ENCODE results near the gene CHD3. TPM values are rescaled to one million over a fixed set of nuclear protein-coding genes. Genes with fewer than 3 reads are reported as not detected.

CHD3 gene
- total RNA-seq = 80.5 and 94.1 TPM in 2 replicates

DNA sequence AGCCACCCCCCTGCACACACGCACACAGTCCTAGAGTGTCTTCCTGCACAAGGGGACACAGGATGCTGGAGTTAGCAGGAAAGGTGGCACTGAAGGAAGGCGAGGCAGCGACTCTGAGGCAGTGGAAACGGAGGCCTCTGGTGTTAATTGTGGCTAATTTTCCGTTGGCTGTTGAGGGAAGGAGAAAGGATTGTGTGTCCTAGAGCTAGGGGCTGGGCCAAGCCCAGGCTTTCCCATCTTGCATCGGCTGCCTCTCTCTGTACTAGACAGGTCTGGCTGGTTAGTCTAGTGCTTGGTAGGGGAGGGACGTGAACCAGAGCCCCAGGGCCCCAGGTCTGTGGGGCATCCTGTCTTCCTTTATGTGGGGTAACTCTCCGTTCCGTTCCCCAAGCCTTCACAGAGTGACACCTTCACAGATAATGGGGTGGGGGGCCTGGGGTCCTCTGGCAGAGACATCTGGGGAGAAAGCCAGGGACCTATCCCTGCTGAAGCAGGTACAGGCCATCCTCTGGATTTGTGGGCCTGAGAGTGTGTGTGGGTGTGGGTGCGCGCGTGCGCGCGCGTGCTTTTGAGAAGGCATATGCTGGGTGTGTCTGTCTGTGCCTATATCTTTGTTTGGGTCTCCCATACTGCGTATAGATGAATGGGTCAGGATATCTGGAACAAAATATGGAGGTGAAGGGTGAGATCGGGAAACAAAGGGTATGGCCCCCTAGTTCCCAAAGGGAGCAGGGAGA lies at the start of gene CHD3:
Gene CHD3, plus strand, starts transcription at position 606 of the 737 bp plus-strand sequence. CDS start 212 bp downstream, outside the sequence.

DNA sequence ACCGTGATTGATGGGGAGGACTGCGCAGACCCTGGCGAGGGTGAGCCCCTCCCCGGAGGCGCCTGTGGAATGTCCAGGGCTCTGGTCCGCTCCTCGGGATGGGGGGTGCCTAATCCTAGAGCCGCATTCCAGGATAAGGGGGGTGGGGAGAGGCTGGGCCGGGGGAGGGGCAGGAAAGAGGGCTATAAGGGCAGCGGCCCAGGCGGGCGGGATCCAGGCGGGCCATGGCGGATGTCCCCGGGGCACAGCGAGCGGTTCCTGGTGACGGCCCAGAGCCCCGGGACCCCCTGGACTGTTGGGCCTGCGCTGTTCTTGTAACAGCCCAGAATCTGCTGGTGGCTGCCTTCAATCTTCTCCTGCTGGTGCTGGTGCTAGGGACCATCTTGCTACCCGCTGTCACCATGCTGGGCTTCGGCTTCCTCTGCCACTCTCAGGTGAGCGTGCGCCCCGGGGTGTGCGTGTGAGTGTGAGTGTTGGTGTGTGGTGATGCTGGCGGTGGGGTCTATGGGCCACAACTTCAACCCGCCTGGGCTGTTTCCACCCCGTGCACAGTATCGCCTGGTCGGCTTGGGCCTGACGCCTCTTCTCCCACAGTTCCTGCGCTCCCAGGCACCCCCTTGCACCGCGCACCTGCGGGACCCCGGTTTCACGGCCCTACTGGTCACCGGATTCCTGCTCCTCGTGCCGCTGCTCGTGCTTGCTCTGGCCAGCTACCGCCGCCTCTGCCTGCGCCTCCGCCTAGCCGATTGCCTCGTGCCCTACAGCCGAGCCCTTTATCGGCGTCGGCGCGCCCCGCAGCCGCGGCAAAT lies 33.5 kb upstream of the CHD3 start, which contains the start of gene TMEM88:
Gene TMEM88, plus strand, starts transcription at position 216 of the 809 bp plus-strand sequence. Its CDS starts 9 bp downstream, at position 225.

DNA sequence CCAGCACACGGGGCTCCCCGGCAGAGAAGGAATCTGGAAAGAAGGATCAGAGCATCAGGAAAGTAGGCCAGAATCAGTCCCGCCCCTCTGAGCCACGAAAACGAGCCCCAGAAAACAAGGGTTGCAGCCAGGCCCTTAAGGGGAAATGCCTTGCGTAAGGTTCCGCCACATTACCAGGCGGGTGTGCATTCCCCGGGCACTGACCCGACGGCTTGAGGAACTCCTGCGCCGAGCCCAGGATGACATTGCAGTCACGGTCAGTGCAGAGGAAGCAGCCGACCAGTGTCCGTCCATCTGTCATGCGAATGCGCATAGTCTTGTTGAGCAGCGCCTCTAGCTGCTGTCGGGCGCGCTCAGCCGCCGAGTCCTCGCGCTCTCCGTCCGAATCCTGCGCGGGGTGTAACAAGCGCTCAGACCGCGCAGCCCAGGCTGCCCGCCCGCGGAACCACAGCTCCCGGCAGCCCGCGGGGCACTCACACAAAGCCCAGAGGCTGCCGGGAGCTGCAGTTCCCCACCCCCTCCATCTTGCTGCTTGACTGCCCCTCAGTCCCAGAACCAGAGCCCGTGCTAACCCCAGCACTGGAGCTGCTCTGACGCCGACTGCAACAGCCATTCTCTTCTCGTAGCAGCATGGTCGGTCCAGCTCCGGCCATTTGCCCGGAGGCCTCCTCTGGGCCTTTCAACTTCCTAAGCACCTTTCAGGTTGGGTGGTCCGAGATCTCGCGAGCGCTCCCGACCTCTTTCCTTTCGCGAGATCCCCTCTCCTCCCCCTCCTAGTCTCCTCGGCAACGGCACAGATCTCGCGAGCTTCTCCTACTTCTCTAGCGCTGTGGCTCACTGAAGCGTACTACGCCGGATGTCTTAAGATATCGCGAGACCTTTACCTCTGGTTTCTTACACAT lies 31.5 kb upstream of the CHD3 start, which contains the start of gene NAA38:
Gene NAA38, minus strand, starts transcription at position 749 of the 902 bp plus-strand sequence. Its CDS starts 96 bp downstream, at position 653.

DNA sequence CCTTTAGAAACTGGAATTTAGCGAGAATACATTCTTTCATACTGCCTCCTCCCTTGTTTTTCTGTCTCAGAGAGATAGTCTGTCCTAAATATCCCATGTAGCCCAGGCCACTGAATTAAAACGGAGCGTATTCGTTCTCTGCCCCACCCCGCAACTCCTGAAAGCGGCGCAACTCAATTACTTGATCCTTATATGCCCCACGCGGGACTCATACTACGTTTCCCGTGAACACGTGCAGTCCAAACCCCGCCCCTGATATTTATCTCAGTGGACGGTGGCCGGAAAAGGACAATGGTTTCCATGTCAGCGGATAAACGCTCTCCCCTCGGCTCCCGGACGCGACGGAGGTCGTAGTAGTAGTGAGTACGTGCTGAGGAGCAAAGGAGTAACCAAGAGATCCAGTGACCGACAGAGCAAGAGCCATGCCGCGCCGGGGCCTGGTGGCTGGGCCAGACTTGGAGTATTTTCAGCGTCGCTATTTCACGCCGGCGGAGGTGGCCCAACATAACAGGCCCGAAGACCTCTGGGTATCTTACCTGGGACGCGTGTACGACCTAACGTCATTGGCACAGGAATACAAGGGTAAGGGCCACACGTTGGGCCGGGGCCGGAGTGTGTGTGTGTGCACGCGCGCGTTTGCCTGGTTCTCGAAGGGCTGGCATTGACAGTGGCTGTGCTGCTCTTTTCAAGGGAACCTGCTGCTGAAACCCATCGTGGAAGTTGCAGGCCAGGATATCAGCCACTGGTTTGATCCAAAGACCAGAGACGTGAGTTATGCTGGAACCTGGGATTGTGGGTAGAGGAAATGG lies 30.7 kb upstream of the CHD3 start, which contains the start of gene CYB5D1:
Gene CYB5D1, plus strand, starts transcription at position 291 of the 809 bp plus-strand sequence. Its CDS starts 132 bp downstream, at position 423.

DNA sequence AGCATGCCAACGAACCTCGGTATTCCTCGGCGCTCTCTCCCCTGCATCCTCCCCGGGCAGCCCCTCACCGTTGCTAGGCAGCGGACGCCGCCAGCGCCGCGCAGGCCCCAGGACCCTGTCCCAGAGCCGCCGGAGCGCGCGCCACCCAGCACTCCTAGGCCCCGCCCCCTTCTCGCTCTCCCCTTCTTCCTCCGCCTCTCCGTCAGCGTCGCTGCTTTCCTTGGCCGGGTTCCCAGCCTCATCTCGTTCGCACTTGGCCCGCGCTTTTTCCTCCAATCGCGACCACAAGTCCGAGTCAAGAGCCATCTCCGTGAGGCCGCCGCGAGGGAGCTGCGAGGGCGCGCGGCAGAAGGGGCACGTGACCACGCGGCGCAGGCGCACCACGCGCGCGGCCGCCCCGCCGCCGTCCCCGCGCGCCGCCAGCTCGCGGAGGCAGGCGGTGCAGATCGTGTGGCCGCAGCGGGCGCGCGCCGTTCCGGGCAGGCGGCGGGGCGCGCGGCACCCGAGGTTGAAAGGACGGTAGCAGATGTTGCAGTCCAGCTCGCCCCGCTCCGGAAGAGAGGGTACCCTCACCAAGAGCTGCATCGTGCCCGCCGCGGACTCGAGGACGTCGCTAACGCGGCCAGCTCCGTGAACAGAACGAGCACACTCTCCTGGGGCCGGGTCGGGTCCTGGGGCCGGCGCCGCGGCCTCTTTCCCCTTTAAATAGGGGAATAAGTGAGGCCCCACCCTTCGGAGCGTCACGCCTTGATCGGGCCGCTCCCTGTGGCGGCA lies 27.2 kb downstream of the CHD3 start, which contains the start of gene RNF227:
Gene RNF227, minus strand, starts transcription at position 679 of the 774 bp plus-strand sequence. Its CDS starts 94 bp downstream, at position 585.

DNA sequence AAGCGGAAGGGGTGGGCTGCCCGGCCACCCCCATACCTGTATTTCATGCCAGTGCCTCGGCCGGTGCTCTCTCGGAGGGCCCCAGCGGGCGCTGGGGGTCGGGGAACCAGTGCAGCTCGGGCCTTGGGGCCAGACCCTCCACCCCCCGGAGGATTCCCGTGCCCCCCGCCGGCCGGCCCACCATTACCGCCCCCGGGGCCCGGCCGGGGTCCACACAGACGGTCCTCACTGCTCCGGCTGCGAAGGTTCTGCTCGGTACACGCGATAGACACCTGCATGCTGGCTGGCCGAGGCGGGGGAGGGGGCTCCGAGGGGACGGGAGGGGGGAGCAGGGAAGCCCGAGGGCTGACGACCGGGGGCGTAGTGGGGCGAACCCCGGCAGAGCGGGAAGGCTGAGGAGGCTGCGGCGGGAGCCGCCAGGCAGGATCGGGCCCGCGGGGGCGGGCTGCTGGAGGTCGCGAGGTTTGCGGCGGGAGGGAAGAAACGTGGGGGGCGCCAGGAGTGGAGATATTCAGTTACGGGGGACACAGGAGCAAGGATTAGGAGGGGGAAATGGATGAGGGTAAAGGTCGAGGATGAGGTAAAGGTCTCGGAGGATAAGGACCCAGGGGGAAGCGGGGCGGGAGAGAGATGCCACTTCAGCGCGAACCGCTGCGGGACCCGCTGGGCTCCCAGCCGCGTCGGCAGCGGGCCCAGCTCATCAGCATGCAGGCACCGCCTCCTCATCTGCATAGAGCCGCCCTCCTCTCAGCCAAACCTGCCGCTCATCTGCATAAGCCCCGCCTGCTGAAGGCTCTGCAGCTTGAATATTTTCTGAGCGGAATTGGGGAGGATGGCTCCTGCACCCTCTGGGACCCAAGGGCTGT lies 40.8 kb downstream of the CHD3 start, which contains the start of gene KCNAB3:
Gene KCNAB3, minus strand, starts transcription at position 699 of the 866 bp plus-strand sequence. Its CDS starts 421 bp downstream, at position 278.

DNA sequence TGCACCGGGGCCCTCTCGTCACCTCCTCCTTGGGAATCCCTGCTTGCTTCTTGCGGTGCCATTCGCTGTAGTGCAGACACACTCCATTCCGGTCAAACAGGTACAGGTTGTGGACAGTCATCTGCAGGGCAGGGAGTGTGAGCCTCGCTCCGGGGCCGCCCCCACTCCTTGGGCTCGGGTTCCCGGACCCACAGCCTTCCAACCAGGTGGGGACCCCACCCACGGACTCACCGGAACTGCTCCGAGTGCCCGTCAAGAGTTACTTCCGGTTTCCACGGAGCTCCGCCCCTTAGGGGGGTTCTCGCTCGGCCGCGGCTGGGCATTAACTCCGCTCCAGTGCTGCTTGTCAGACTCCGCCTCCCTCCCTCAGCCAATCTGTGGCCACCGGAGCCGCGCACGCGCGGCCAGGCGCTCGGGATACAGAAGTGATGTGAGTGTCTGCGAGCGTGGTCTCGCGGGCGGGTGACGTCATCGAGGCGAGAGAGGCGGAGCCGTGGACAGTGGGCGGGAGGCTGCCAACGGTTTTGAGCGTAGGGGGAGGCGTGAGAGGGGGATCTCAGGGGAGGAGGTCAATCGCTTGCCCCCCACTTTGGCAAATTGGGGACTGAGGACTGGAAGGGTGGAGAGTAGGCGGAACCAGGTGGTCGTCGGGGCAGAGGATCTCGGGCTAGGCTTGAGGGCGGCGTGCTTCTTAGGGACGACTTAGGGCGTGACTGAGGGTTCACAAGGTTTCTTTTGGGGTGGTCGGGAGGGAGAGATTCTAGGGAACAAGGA lies 43.3 kb downstream of the CHD3 start, which contains the start of the genes CNTROB and TRAPPC1:
Gene CNTROB, plus strand, starts transcription at position 498 of the 774 bp plus-strand sequence. CDS start 874 bp downstream, outside the sequence.
Gene TRAPPC1, minus strand, starts transcription at position 238 of the 774 bp plus-strand sequence. Its CDS starts 117 bp downstream, at position 121.

Small RNA genes within 50 kb of the gene (small RNA-seq; reads per million reads assigned to genes)
- gene SCARNA21 = 0.46 reads per million, percentile 9 among the genes with 10 or more reads in this experiment

Other genes with a start within 250 kb of the CHD3 start
- gene ATP1B2, start 237.9 kb upstream of the CHD3 start, total RNA-seq = not detected in 2 replicates
- 40.6 and 40.8 TPM in 2 replicates for gene TP53, start 201.3 kb upstream of the CHD3 start, total RNA-seq
- gene WRAP53, start 200.3 kb upstream of the CHD3 start, total RNA-seq = 4.1 and 4.4 TPM in 2 replicates
- 0.54 and 0.91 TPM in 2 replicates for gene EFNB3, start 183.6 kb upstream of the CHD3 start, total RNA-seq
- 0.11 and 0.13 TPM in 2 replicates for gene DNAH2, start 171.0 kb upstream of the CHD3 start, total RNA-seq
- gene KDM6B, start 54.6 kb upstream of the CHD3 start, total RNA-seq = 3.1 and 5.7 TPM in 2 replicates
- 0.39 and 1.2 TPM in 2 replicates for gene TMEM88, start 33.7 kb upstream of the CHD3 start, total RNA-seq
- 32.9 and 34.7 TPM in 2 replicates for gene NAA38, start 31.2 kb upstream of the CHD3 start, total RNA-seq
- 10.2 and 13.1 TPM in 2 replicates for gene CYB5D1, start 30.8 kb upstream of the CHD3 start, total RNA-seq
- gene RNF227, start 27.5 kb downstream of the CHD3 start, total RNA-seq = 2.3 and 3.0 TPM in 2 replicates
- 0.22 and 0.52 TPM in 2 replicates for gene KCNAB3, start 41.1 kb downstream of the CHD3 start, total RNA-seq
- 39.6 and 43.9 TPM in 2 replicates for gene TRAPPC1, start 43.2 kb downstream of the CHD3 start, total RNA-seq
- 23.1 and 24.4 TPM in 2 replicates for gene CNTROB, start 43.4 kb downstream of the CHD3 start, total RNA-seq
- not detected in 2 replicates for gene GUCY2D, start 113.8 kb downstream of the CHD3 start, total RNA-seq
- under 0.01 and 0.32 TPM in 2 replicates for gene ALOX15B, start 150.3 kb downstream of the CHD3 start, total RNA-seq
- gene ALOX12B, start 198.9 kb downstream of the CHD3 start, total RNA-seq = not detected in 2 replicates
- gene ALOXE3, start 229.7 kb downstream of the CHD3 start, total RNA-seq = not detected in 2 replicates
- not detected in 2 replicates for gene HES7, start 235.3 kb downstream of the CHD3 start, total RNA-seq

Measured in articular chondrocyte of knee joint (primary cell).